Activated CD8-positive, alpha-beta T cell treated with anti-CD3 and anti-CD28 coated beads for 36 hours (primary cell): ENCODE results near the gene MRPL41. TPM values are rescaled to one million over a fixed set of nuclear protein-coding genes. Genes with fewer than 3 reads are reported as not detected.
"Not testable (repeated sequence)": the region's sequence is repeated elsewhere in the genome, so short reads cannot be mapped to it uniquely, and the experiment has no call there.

Experiments used
- ATAC-seq: fragments of 200-7000 bp; cut with Tn5 transposase; one replicate; pipeline ENCODE4 v1.10.0; 2021; ENCODE audit warnings: mild to moderate bottlenecking, moderate library complexity
- CTCF ChIA-PET: fragments of 350-600 bp; sonication (Branson Sonifier 250); formaldehyde crosslinking; loops from one replicate; lab custom pipeline; 2021; ENCODE audit warnings: antibody characterized with exemption; lab: Charles Lee
- POLR2A ChIA-PET: fragments of 350-600 bp; sonication (Branson Sonifier 250); formaldehyde crosslinking; loops from one replicate; lab custom pipeline; 2021; ENCODE audit warnings: antibody characterized with exemption; lab: Charles Lee
- DNase-seq: peaks from one replicate; pipeline ENCODE4 v3.0.0-alpha.2; 2020
- H3K27ac Mint-ChIP-seq: one replicate; pipeline ENCODE4 v1.8.0; 2021; ENCODE audit warnings: mild to moderate bottlenecking, mixed read lengths
- H3K27me3 Mint-ChIP-seq: one replicate; pipeline ENCODE4 v1.8.0; 2021; ENCODE audit warnings: mixed read lengths
- H3K36me3 Mint-ChIP-seq: one replicate; pipeline ENCODE4 v1.8.0; 2021; ENCODE audit warnings: low read depth, mixed read lengths
- H3K4me1 Mint-ChIP-seq: one replicate; pipeline ENCODE4 v1.8.0; 2021; ENCODE audit warnings: low read depth, mixed read lengths
- H3K4me3 Mint-ChIP-seq: one replicate; pipeline ENCODE4 v1.8.0; 2021; ENCODE audit warnings: mild to moderate bottlenecking, moderate library complexity, mixed read lengths
- H3K9me3 Mint-ChIP-seq: one replicate; pipeline ENCODE4 v1.8.0; 2021; ENCODE audit warnings: mixed read lengths
- CTCF ChIP-seq: fragments of 200-600 bp; IDR thresholded peaks from one replicate; pipeline ENCODE4 v1.8.0; 2022; ENCODE audit warnings: antibody characterized with exemption, mild to moderate bottlenecking
- intact Hi-C: fragments of 100-400 bp; cut with micrococcal nuclease; formaldehyde crosslinking; loops from one replicate; pipeline ENCODE4 v1.10.0; 2022
- total RNA-seq, 2 experiments: library from RNA; stranded (reverse); gene quantifications; one replicate each; pipeline ENCODE4 v1.2.3, GENCODE V29; 2021

Gene MRPL41
- total RNA-seq, 2 experiments from 2014 or later: 42.8 to 43.9 TPM

- TF ChIP-seq CTCF: no peak
- Mint-ChIP-seq H3K27me3 (no peaks in the 10 kb centered on the region), H3K27ac (no peak overlapping the region), H3K9me3 (no peaks in the 10 kb centered on the region), H3K4me1 (peaks cover 7% of the 10 kb centered on the region), H3K36me3 (no peaks in the 10 kb centered on the region), H3K4me3 (no peak overlapping the region)
- ChIA-PET CTCF (interaction anchor here (0.8 to 2.4 kb wide), 10 partner anchors 10 to 238 kb away, joined by 3 to 9 read pairs (median 4); partner anchors contain the start of genes EXD3, NOXA1 and NRARP), POLR2A (interaction anchor here (0.7 to 1.8 kb wide), 4 partner anchors 10 to 102 kb away, joined by 3 to 5 read pairs (median 4); partner anchors contain the start of genes EXD3, MRPL41 and NOXA1)
- ATAC-seq (no peak), DNase-seq (no peak)
- intact Hi-C loops: loop anchor here (10.0 kb wide), 1 partner anchor 220 kb away; the partner anchor contains the start of gene NRARP
Measured at GRCh38 chr9:137524981-137525317, 26.7 kb upstream of the MRPL41 start.

GRCh38 chr9:137530331-137530730 lies 21.3 kb upstream of the MRPL41 start:
- intact Hi-C loops: no loop called here

GRCh38 chr9:137531099-137531765 lies 20.4 kb upstream of the MRPL41 start:
- H3K4me1 Mint-ChIP-seq: peaks cover 17% of the 10 kb centered on the region
- ATAC-seq (no peak), DNase-seq (no peak)
- peaks cover 2% of the 10 kb centered on the region for H3K9me3 Mint-ChIP-seq
- no peak overlapping the region for H3K4me3 Mint-ChIP-seq
- ChIA-PET CTCF (interaction anchor here (1.9 kb wide), 1 partner anchor 108 kb away, joined by 6 read pairs; the partner anchor contains the start of genes EXD3 and NOXA1), POLR2A (interaction anchor here (1.0 to 1.6 kb wide), 2 partner anchors 45 to 418 kb away, joined by 3 to 4 read pairs; no protein-coding TSS in a partner anchor)
- H3K27ac Mint-ChIP-seq: no peak overlapping the region
- intact Hi-C loops: no loop called here
- peaks cover 6% of the 10 kb centered on the region for H3K36me3 Mint-ChIP-seq
- TF ChIP-seq CTCF: no peak
- H3K27me3 Mint-ChIP-seq: no peaks in the 10 kb centered on the region

More at GRCh38 chr9:137530331-137530730, 21.3 kb upstream of the MRPL41 start:
- CTCF ChIA-PET: no interaction called here
- H3K9me3 Mint-ChIP-seq: no peaks in the 10 kb centered on the region
- DNase-seq (no peak), ATAC-seq (no peak)
- H3K27ac Mint-ChIP-seq: no peak overlapping the region
- TF ChIP-seq CTCF: no peak
- POLR2A ChIA-PET: interaction anchor here (1.6 kb wide), 1 partner anchor 46 kb away, joined by 4 read pairs; no protein-coding TSS in a partner anchor
- no peak overlapping the region for H3K4me3 Mint-ChIP-seq
- H3K4me1 Mint-ChIP-seq: peaks cover 14% of the 10 kb centered on the region
- peaks cover 3% of the 10 kb centered on the region for H3K36me3 Mint-ChIP-seq
- H3K27me3 Mint-ChIP-seq: no peaks in the 10 kb centered on the region

GRCh38 chr9:137532891-137533468 lies 18.7 kb upstream of the MRPL41 start:
- Mint-ChIP-seq H3K9me3 (peaks cover 11% of the 10 kb centered on the region), H3K36me3 (peaks cover 19% of the 10 kb centered on the region), H3K4me1 (peaks cover 29% of the 10 kb centered on the region)
- CTCF ChIA-PET, H3K27ac Mint-ChIP-seq, H3K27me3 Mint-ChIP-seq, ATAC-seq, POLR2A ChIA-PET, intact Hi-C loops, H3K4me3 Mint-ChIP-seq, DNase-seq: not testable (repeated sequence)

- peak overlapping the region; percentile 67 for H3K27ac Mint-ChIP-seq
- peak; percentile 49 for DNase-seq
Measured at GRCh38 chr9:137534256-137535119, 17.2 kb upstream of the MRPL41 start.

More at GRCh38 chr9:137534256-137535119, 17.2 kb upstream of the MRPL41 start:
- intact Hi-C loops: no loop called here
- Mint-ChIP-seq H3K9me3 (peaks cover 11% of the 10 kb centered on the region), H3K36me3 (peaks cover 19% of the 10 kb centered on the region), H3K4me1 (peaks cover 25% of the 10 kb centered on the region), H3K27me3 (no peaks in the 10 kb centered on the region), H3K4me3 (no peak overlapping the region)
- CTCF ChIA-PET: interaction anchor here (0.6 to 2.0 kb wide), 10 partner anchors 9 to 232 kb away, joined by 3 to 12 read pairs (median 4); partner anchors contain the start of genes EXD3, MRPL41, NOXA1 and NRARP
- peak; percentile 74 for ATAC-seq
- peak; percentile 67 for TF ChIP-seq CTCF
- POLR2A ChIA-PET: interaction anchor here (1.1 kb wide), 1 partner anchor 10 kb away, joined by 5 read pairs; no protein-coding TSS in a partner anchor
